Renal cortex interstitium (tissue), 11 donors: Measurements from ENCODE around the gene SURF1. TPM values are rescaled to one million over a fixed set of nuclear protein-coding genes. Genes with fewer than 3 reads are reported as not detected.

Experiments used
- DNase-seq, 11 donors: peaks; one replicate each; pipeline ENCODE4 v3.0.0-alpha.2; 2013; ENCODE audit warnings: low read depth in 9 of 11, low spot score in 4 of 11; ENCODE audit errors: extremely low read depth in 1 of 11
- polyA plus RNA-seq, 3 donors: library from polyadenylated mRNA; unstranded; fragments of 120-200 nt; gene quantifications; one replicate each; pipeline ENCODE4 v1.2.1, GENCODE V29; 2013; ENCODE audit not compliant: insufficient read length in 3 of 3

SURF1 gene
- polyA plus RNA-seq, 3 donors: 43.6 to 52.8 (median 52.4) TPM

DNA sequence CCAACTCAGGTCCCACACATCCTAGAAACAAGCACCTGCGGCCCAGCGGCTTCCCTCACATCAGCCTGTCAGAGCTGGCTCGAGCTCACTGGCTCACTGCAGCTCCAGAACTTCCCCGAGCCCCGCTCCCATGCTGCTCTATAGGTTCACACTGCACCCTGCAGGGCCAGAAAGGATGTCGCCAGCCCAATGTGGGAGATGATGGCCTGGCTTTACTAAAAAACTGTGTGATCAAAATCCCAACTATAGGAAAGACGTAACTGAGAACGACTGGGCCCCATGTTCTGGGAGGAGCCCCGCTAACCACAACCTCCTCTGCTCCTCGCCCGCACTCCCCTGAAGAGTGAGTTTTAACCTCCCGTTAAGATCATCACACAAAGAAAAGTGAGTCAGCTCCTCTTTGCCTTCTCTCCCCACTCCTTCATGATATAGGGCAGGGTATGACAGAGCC is 15.0 kb upstream of the SURF1 start:
- no peak for DNase-seq

DNA sequence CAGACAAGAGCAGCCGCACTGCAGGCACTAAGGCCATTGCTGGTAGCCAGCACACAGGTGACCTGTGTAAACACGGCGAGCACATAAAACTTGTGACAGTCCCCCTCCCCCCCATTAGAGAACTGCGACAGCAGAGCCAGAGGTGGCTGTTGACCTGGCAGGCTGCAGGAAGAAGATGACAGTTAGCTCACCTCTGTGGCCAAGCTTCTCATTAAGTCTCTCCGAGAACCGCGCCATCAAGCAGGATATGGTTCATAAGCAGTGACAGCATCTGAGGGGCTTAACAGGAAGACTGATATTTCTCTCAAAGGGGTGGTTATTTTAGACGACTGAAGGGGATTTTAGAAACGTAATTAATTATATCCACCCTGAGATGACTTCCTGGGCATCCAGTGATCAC is 14.4 kb upstream of the SURF1 start:
- no peak for DNase-seq

DNA sequence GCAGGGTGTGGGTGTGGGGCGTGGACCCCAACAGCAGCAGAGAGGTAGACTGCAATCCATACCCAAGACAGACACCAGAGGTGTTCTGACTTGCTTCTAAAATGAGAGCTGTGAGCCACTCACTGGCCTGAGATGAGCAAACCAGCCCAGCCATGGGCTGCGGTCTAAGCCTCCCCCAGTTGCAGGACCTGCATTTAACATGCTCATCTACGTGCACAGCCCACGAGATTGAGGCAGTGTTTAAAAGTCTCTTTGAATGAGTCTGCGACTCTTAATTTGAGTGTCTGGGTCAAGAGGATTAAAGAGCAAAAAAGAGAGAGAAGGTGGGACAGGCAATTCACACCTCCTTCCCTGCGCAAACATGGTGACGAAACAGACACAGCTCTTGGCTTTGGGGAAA is 13.6 kb upstream of the SURF1 start:
- DNase-seq: no peak

DNA sequence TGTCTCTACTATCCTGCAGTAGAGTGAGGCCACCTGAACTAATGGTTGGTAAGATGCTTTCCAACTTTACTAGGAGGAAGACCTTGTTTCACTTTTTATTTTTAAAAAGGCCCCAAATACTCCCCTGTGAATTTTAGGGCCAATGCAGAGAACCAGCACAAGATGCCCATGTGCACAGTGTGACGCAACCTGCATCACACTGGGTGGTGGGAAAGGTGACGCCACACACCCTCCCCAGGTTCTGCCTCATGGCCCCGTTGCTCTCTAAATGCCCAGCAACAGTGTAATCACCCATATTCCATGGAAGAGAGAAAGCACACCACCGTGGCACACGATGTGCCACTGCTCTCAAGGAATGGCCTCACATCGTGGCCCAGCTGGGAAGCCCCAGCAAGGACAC is 13.1 kb upstream of the SURF1 start:
- no peak for DNase-seq

DNA sequence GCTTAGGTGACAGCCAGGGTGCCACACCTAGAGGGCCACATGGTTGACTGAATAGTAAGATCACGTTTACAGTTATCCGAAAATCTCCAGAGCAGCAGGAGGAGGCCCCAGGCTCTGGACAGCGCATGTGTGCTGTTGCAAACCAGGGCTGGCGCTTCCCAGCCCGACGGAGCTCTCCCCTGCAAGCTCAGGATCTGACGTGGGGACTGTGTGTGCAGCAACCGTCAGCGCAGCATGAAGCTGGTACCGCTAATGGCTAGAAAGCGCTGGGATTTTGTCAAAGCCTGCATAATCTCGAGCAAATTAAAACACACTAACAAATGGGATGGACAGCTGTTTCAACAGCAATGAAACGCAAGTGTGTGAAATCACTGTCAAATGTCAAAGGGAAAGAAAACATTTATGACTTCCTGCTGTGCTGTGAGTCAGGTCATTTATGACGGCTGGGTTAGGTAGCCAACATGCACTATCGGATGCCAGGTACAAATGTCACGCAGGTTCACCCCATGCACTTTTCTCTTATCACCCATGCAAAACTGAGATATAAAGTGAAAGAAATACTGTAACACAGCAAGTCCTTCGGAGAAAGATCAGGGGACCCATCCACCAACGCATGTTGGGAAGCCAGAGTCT is 12.1 kb upstream of the SURF1 start:
- no peak for DNase-seq

DNA sequence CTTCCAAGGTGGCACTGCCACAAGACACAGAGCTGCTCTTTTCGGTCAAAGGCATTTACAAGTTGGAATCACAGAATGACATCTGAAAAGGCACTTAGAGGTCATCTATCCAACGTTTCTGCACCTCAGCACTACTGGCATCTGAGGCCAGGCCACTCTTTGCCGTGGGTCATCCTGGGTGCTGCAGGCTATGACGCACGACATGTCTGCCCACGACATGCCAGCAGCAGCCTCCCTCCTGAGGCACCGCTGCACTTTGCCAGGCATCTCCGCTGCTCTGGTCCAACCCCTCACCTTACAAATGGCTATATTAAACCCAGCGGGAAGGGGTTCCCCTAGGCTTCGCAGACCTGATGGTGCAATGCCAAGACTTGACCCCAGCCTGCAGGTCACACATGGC is 11.5 kb upstream of the SURF1 start:
- no peak for DNase-seq

DNA sequence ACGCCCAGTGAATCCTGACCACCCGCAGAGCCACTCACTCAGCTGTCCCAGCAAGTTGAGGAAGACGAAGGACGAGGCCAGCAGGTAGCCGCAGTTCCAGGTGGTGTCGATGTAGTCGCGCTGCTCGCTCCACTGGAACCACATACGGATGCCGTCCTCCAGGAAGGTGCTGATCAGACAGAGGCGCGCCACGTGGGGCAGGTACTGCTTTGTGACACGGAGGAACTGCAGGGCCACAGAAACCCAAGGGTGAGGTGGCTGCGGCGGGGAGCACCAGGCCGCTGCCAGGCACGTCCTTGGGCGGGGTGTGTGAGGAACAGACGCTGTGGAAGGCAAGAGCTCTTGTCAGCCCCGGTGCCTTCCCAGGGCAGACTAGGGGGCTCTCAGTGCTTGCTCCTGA is 10.9 kb upstream of the SURF1 start:
- no peak for DNase-seq

DNA sequence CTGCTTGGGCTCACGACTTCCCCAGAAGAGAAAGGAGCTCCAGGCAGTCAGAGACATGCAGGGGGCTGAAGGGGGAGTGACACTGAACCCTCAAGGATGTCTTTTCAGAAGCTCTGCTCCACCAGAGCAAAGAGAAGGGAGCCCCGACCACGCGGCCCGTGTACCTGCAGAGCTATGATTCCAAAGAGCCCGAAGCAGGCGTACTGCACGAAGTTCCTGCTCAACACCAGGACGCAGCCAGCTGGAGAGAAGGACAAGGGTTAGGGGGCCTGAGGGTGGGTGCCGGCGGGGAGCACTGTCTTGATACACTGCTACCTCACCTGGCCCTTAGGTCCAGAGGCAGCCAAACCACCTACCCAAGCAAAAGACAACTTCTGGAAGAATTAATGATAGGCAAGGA is 10.1 kb upstream of the SURF1 start:
- DNase-seq: no peak

DNA sequence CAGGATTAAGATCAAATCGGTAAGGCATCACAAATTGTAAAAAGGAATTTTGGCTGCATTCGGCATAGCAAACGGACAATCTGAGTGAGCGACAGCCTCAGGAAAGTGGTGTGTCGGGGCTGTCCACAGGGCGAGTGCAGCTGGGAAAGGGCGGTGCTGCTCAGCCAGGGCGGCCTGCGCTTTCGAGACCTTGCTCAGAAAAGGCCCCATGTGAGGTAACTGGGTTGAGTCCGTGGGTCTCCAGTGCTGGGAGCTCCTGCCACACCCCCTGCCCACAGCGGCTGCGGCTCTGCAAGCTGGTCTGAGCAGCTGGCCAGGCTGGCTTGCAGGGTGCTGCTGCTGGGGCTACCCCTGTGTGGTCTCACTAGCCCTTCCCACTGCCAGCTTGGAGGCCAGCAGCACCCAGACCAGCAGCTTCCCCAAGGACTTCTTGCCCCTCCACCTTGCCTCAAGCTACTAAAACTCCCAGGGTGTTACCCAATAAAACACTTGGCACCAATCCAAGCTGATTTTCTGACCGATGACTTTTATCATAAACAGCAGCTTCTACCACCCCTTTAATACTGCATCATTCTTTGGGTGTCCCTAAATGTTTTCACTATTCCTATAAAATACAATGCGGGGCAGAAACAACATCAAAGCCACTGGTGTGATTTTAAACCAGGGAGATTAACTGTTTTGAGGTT is 6.2 kb upstream of the SURF1 start:
- no peak for DNase-seq

DNA sequence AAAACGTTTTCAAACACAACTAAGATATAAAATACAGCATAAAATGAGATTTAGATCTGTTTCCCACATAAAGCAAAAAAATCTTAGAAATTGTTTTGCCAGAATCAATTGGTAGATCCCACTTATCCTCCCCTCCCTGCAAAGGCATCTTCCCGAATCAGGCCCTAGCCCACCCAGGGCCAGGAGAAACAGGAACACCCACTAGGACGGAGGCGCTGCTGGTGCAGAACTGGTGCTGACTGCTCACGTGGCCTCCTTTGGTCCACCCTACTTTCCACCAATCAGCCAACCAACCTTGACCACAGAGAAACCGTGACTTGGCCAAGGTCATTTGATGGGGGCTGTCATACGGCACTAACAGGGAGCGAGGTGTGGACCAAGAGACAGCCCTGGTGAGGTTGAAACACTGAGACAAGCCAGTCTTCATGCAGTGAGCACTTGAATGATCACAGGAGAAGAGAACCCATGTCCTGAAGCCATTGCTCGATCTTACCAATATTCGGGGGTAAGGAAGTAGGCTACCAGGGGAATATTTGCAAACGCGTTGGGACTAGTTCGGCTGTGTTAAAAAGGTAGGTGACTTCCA is 5.3 kb upstream of the SURF1 start:
- no peak for DNase-seq

DNA sequence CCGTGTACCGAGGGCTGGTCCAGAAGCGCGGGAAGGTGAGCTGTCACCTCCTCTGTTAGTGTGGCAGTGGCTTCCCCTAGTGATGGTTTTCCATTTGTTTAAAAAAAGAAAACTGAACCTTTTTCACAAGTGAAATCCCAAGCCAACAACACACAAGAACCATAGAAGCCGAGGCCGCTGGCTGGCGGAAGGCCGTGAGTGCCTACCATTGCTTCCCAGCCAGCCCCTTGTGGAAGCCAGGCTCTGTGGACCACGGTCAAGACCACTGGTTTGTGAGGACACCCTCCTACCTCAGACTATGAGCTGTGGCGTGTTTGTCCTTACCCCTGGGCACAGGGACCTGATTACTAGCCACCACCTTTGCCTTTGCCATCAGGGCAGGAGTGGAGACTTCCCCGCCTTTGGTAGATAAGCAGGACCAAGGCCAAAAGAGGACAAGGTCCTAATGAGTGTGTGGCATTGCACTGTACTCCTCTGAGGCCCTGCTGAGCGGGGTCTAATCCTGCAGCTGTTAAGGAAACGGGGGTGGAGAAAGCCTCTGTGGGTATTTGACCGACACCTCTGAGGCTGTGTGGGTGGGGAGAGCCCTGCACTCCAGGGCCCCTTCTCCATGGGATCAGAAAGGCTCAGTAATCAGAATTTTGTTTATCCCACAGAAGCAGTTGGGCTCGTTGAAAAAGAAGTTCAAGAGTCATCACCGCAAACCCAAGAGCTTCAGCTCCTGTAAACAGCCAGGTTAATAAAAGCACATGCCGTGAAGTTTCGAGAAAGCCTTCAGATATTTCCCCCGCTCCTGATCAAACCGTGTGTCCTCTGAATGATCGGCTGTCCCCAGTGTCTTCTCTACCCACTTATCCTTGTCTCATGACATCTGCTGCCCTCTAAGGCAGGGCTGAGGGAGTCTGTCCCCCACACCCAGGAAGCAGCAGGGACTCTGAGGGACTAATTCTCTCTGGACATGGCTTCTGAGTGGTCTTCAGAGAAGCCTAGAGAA is 4.4 kb upstream of the SURF1 start:
- no peak for DNase-seq

DNA sequence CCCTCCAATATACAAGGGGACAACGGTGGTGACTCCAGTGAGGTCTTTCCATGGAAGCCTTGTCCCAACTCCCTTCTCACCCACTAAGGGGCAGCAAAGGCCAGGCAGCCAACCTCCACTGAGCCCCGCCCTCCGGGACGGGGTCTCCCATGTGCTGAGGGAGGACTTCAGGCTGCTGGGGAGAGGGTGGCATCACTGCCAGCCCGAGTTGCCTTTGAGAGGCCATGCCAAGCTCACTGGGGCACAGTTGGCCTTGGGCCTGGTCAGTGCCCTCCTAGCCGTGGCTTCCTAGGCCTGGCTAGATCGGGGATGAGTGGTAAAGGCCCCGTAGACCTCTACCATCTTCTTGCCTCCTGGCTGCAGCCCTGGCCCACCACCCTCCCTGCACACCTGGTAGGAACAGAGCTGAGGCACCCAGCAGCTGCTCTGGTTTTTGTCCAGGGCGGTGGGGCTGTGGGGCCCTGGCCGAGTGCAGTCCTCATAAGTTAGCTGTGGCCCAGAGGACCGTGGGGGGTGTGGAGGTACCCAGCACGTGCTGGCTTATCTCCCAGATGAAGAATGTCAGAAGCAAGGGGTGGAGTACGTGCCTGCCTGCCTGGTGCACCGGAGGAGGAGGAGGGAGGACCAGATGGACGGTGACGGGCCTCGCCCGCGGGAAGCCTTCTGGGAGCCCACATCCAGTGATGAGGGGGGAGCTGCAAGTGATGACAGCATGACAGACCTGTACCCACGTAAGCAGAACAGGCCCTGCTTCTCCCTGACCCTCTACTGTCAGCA is 3.3 kb upstream of the SURF1 start:
- no peak for DNase-seq

DNA sequence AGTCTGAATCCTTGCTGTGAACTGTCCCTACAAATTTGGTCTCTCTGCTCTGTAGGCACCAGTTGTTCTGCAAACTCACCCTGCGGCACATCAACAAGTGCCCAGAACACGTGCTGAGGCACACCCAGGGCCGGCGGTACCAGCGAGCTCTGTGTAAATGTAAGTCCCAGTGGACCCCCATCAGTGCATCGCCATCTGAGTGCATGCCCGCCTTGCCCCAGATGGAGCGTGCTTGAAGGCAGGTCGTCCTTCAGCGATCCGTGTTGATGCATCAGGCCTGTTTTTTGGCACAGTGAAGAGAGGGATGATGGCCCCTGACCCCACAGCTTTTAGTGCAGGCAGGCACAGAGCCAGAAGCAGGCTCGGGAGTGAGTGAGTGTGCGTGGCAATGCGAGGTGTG is 1.4 kb upstream of the SURF1 start:
- no peak for DNase-seq

DNA sequence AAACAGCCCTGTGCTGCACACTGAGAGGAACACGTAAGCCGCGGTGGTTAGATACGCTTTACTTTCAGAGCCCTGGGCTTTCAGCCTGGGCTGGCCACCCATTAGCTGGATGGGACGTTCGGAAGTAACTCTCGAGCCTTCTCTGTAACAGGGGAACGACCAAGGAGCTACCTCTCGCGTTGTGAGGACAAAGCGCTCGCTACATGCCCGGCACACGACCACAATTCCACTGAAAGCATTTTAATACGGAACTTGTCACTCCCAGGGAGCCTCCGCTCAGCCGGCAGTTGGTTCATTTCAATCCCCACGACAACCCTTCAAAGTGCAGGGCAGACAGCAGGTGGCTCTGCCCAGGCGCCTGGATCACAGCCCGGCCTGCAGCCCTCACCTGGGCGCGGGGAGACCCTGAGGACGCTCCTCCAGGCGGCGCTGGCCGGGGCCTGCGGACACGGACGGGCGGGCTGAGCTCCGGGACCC is 368 bp downstream of the SURF1 start:
- DNase-seq: no peak

DNA sequence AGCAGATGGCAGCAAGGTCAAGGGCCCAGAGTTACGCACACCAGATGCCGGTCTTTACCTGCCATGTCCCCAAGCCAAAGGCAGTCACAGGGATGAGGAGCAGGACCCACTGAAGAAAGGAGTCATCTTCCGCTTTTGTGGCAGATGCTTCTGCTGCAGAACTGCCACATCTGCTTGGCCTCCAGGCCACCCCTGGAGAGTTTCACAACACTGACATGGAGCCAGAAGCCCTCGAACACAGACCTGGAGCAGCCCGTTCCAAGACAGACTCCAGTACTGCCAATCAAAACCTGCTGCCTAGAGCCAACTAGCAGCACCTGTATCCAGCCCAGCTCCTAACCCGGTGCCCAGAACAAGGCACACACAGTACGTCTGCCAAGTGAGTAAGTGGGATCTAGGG is 1.5 kb downstream of the SURF1 start:
- DNase-seq: no peak

DNA sequence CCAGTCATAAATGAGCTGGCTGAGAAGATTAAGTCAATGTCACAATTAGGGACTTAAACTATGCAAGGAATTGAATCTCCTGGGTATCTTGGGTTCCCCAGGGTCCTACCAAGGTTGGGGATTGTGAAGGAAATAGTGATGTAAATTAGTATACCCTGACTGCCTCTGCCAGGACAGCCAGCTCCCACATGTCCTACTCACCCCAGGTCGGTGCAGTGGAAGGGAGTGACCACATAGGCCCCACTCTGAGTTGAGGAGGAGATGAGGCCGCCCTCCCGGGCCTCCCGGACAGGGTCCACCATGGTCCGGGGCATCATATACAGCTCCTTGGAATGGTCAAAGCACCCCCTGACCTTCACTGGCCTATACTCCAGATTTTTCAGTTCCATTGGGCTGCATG is 2.7 kb downstream of the SURF1 start:
- no peak for DNase-seq

DNA sequence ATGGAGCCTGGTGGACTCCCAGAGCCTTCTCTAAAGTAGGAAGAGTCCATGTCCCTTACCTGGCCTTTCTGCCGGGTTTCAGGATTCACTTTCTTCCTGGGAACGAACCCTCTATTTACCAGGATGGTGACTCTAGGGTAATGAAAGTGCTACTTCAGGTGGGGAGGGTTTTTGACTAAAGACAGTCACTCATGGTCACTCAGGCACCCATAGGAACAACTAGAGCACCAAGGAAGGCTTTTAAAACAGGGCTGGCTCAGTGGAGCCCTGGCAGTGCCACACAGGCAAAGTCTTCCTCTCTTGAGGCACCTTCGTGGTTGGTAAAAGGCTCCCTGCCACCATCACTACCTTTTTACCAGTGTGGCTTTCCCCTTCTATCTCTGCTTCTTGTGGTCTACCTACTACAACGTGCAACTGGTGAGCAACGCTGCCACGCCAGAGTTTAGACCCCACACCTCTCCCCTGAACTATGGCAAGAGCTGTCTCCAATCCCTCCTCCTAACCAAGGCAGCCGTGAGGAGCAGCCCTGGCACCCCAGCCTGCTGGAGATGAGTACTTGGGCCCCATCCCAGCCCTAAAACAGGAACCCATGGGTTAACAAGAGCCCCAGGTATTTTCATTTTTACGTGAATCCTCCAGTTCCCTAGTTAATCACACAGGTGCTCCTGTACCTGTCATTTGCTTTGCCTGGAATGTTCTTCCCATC is 3.5 kb downstream of the SURF1 start:
- no peak for DNase-seq
